SKM-1 (cell line): ENCODE measurements around the gene LRRC9.

Experiments
- DNase-seq: peaks from one replicate; lab custom pipeline; 2025; ENCODE audit not compliant: unreplicated experiment; lab: John Stamatoyannopoulos, UW

LRRC9 gene

GRCh38 chr14:60106339-60106738, 186.4 kb downstream of the LRRC9 start:
- DNase-seq: no peak

- DNase-seq: no peak
Observed at GRCh38 chr14:60107477-60107876, 187.5 kb downstream of the LRRC9 start.

GRCh38 chr14:60111732-60112131, 191.8 kb downstream of the LRRC9 start:
- DNase-seq: no peak
